OCI-LY7 (cell line): ENCODE data around the gene C7orf57. TPM values are rescaled to one million over a fixed set of nuclear protein-coding genes. Genes with fewer than 3 reads are reported as not detected.

ENCODE experiments used
- BruUV-seq: library from RNA; stranded (reverse); fragments of 400-500 nt; replicated peaks from 2 replicates; lab custom pipeline; 2021; lab: Mats Ljungman, UMichigan
- CTCF ChIA-PET: fragments of 300-600 bp; sonication (Branson Sonifier 250); formaldehyde crosslinking; loops from one replicate; lab custom pipeline; 2022; ENCODE audit warnings: antibody characterized with exemption; ENCODE audit not compliant: unreplicated experiment; lab: Charles Lee
- POLR2A ChIA-PET: fragments of 300-600 bp; sonication (Branson Sonifier 250); formaldehyde crosslinking; loops from one replicate; lab custom pipeline; 2022; ENCODE audit warnings: antibody characterized with exemption; lab: Charles Lee
- DNase-seq: peaks from one replicate; pipeline ENCODE4 v3.0.0-alpha.2; 2015; ENCODE audit warnings: low spot score
- H2AFZ ChIP-seq: fragments of 200-600 bp; sonication (generic), shearing (Covaris generic); 2 replicates; pipeline ENCODE4 v1.6.1; 2014; ENCODE audit warnings: mild to moderate bottlenecking, antibody characterized with exemption, low read length, moderate library complexity
- H3K27ac ChIP-seq: fragments of 200-600 bp; sonication (generic); 2 replicates; pipeline ENCODE4 v1.5.1; 2014; ENCODE audit warnings: mixed run types, low read depth, mild to moderate bottlenecking, moderate library complexity, low read length, inconsistent platforms; ENCODE audit not compliant: poor library complexity, severe bottlenecking
- H3K36me3 ChIP-seq: fragments of 200-600 bp; sonication (generic); 2 replicates; pipeline ENCODE4 v1.6.1; 2014; ENCODE audit warnings: mild to moderate bottlenecking, antibody characterized with exemption, low read length, moderate library complexity, mixed read lengths; ENCODE audit not compliant: insufficient read depth
- H3K4me1 ChIP-seq: fragments of 200-600 bp; sonication (generic); 2 replicates; pipeline ENCODE4 v1.5.1; 2014; ENCODE audit warnings: mild to moderate bottlenecking, low read length; ENCODE audit not compliant: insufficient read depth, poor library complexity, severe bottlenecking
- H3K4me2 ChIP-seq: fragments of 200-600 bp; sonication (generic); 2 replicates; pipeline ENCODE4 v1.6.1; 2014; ENCODE audit warnings: mild to moderate bottlenecking, low read length
- H3K4me3 ChIP-seq: fragments of 200-600 bp; sonication (generic); 2 replicates; pipeline ENCODE4 v1.5.1; 2014; ENCODE audit warnings: mild to moderate bottlenecking, low read depth, low read length; ENCODE audit not compliant: poor library complexity, severe bottlenecking
- H3K79me2 ChIP-seq: fragments of 200-600 bp; sonication (generic); 2 replicates; pipeline ENCODE4 v1.6.1; 2016; ENCODE audit warnings: low read depth, mild to moderate bottlenecking, low read length, moderate library complexity, mixed read lengths; ENCODE audit not compliant: insufficient read depth
- H3K9me2 ChIP-seq: fragments of 200-600 bp; sonication (generic); 2 replicates; pipeline ENCODE4 v1.6.1; 2016; ENCODE audit warnings: mild to moderate bottlenecking, low read length, mixed read lengths; ENCODE audit not compliant: insufficient read depth
- H3K9me3 ChIP-seq: fragments of 200-600 bp; sonication (generic); 2 replicates; pipeline ENCODE4 v1.6.1; 2014; ENCODE audit warnings: mild to moderate bottlenecking, mixed run types, low read length, mixed read lengths
- H4K20me1 ChIP-seq: fragments of 200-600 bp; sonication (generic); 2 replicates; pipeline ENCODE4 v1.6.1; 2014; ENCODE audit warnings: mild to moderate bottlenecking, antibody characterized with exemption, low read length, moderate library complexity, mixed read lengths; ENCODE audit not compliant: insufficient read depth
- CTCF ChIP-seq: fragments of 200-600 bp; sonication (generic); conservative IDR thresholded peaks from 2 replicates; pipeline ENCODE4 v1.5.1; 2014; ENCODE audit warnings: mild to moderate bottlenecking, antibody characterized with exemption, low read length, moderate library complexity, mixed read lengths
- EZH2phosphoT487 ChIP-seq: fragments of 200-600 bp; sonication (generic); IDR thresholded peaks from 2 replicates; pipeline ENCODE4 v1.6.1; 2018; ENCODE audit warnings: low read depth, borderline replicate concordance, mild to moderate bottlenecking, mixed run types, antibody characterized with exemption, low read length, moderate library complexity, mixed read lengths
- intact Hi-C: fragments of 100-400 bp; cut with micrococcal nuclease; formaldehyde crosslinking; loops from one replicate; pipeline ENCODE4 v1.10.0; 2022; ENCODE audit not compliant: unreplicated experiment
- total RNA-seq, 2 experiments: library from RNA; depleted of rRNA in 1 of 2; stranded (reverse); fragments of >200 nt in 1 of 2; shearing (Covaris generic) in 1 of 2; gene quantifications; 2 replicates each; pipeline ENCODE4 v1.2.3, GENCODE V29; 2014 to 2022

Gene C7orf57
- total RNA-seq, 2 experiments from 2014 or later, result 0.25 to 0.29 TPM

GRCh38 chr7:48094861-48095293 is 59.5 kb downstream of the C7orf57 start:
- Histone ChIP-seq H3K4me1 (no peaks in the 10 kb centered on the region), H3K27ac (no peak overlapping the region), H3K9me3 (no peaks in the 10 kb centered on the region), H3K79me2 (no peaks in the 10 kb centered on the region), H4K20me1 (no peaks in the 10 kb centered on the region), H2AFZ (no peak overlapping the region), H3K4me3 (no peak overlapping the region), H3K4me2 (no peak overlapping the region), H3K9me2 (no peaks in the 10 kb centered on the region), H3K36me3 (no peaks in the 10 kb centered on the region)
- no peak for DNase-seq
- ChIA-PET POLR2A (no interaction called here), CTCF (interaction anchor here (0.6 kb wide), 1 partner anchor 386 kb away, joined by 3 read pairs; no protein-coding TSS in a partner anchor)
- TF ChIP-seq CTCF (no peak), EZH2phosphoT487 (no peak)
- intact Hi-C loops, result no loop called here
- BruUV-seq, result no TSS peak

GRCh38 chr7:48096273-48096672 is 60.9 kb downstream of the C7orf57 start:
- no peak for DNase-seq
- BruUV-seq, result no TSS peak
- H3K79me2 ChIP-seq, result no peaks in the 10 kb centered on the region

More at GRCh38 chr7:48096273-48096672, 60.9 kb downstream of the C7orf57 start:
- TF ChIP-seq EZH2phosphoT487 (no peak), CTCF (no peak)
- no peak overlapping the region for H3K4me2 ChIP-seq
- intact Hi-C loops, result no loop called here
- H3K4me3 ChIP-seq, result no peak overlapping the region
- ChIA-PET POLR2A (interaction anchor here (1.0 to 1.4 kb wide), 2 partner anchors 92 to 157 kb away, joined by 3 to 5 read pairs; no protein-coding TSS in a partner anchor), CTCF (interaction anchor here (1.0 kb wide), 1 partner anchor 11 kb away, joined by 3 read pairs; no protein-coding TSS in a partner anchor)
- no peaks in the 10 kb centered on the region for H3K9me3 ChIP-seq
- no peak overlapping the region for H3K27ac ChIP-seq
- no peak overlapping the region for H2AFZ ChIP-seq
- H3K9me2 ChIP-seq, result no peaks in the 10 kb centered on the region
- H4K20me1 ChIP-seq, result no peaks in the 10 kb centered on the region
- H3K4me1 ChIP-seq, result no peaks in the 10 kb centered on the region
- no peaks in the 10 kb centered on the region for H3K36me3 ChIP-seq
